ENCODE data around the gene PRKN.
"Not testable (repeated sequence)": the region's sequence is repeated elsewhere in the genome, so short reads cannot be mapped to it uniquely, and the experiment has no call there.

PRKN gene

GRCh38 chr6:161336479-161336878, 1391.1 kb downstream of the PRKN start:
- TF ChIP-seq ZNF19 (tag by site-specific recombination; IDR thresholded peaks at IDR 0.05; ENCODE audit: low read depth) (no peak), SETDB1 (IDR thresholded peaks at IDR 0.05; ENCODE audit: insufficient read length, low read length) (peak; percentile 70), ZBTB26 (tag by site-specific recombination; optimal IDR thresholded peaks at IDR 0.05) (no peak)
- Histone ChIP-seq H3K36me3 (ENCODE audit: control insufficient read depth in 2 of 2, insufficient read depth in 1 of 2, low read length in 2 of 2) (no peaks in the 10 kb centered on the region), H3K4me3 (ENCODE audit: low read depth, low read length) (no peak overlapping the region), H3K27ac (ENCODE audit: extremely low read depth, low read depth, low read length) (no peak overlapping the region), H3K9me3 (ENCODE audit: control insufficient read depth, insufficient read depth, low read depth, low read length) (no peaks in the 10 kb centered on the region), H3K4me1 (ENCODE audit: control insufficient read depth, insufficient read depth, low read length) (no peaks in the 10 kb centered on the region)
- ChIA-PET POLR2A (no interaction called here), CTCF (interaction anchor here (0.8 to 0.9 kb wide), 2 partner anchors 34 to 569 kb away, joined by 3 read pairs; no protein-coding TSS in a partner anchor)

- no peaks in the 10 kb centered on the region for H3K36me3 ChIP-seq (ENCODE audit: control insufficient read depth in 2 of 2, insufficient read depth in 1 of 2, low read length in 2 of 2)
- no peak overlapping the region for H3K4me3 ChIP-seq (ENCODE audit: low read depth, low read length)
- H3K27ac ChIP-seq (ENCODE audit: extremely low read depth, low read depth, low read length): no peak overlapping the region
- ChIA-PET CTCF (interaction anchor here (0.7 kb wide), 1 partner anchor 22 kb away, joined by 3 read pairs; no protein-coding TSS in a partner anchor), POLR2A (no interaction called here)
- TF ChIP-seq ZNF670 (tag by site-specific recombination; IDR thresholded peaks at IDR 0.05; ENCODE audit: low read depth) (no peak), ZBTB8A (tag by site-specific recombination; IDR thresholded peaks at IDR 0.05) (no peak), TRIM28 (IDR thresholded peaks at IDR 0.05; ENCODE audit: borderline replicate concordance, low read length) (no peak), ZNF510 (tag by site-specific recombination; IDR thresholded peaks at IDR 0.05; ENCODE audit: insufficient replicate concordance) (no peak), ZBTB10 (tag by site-specific recombination; IDR thresholded peaks at IDR 0.05) (no peak)
- TF ChIP-seq, protein P1, sequence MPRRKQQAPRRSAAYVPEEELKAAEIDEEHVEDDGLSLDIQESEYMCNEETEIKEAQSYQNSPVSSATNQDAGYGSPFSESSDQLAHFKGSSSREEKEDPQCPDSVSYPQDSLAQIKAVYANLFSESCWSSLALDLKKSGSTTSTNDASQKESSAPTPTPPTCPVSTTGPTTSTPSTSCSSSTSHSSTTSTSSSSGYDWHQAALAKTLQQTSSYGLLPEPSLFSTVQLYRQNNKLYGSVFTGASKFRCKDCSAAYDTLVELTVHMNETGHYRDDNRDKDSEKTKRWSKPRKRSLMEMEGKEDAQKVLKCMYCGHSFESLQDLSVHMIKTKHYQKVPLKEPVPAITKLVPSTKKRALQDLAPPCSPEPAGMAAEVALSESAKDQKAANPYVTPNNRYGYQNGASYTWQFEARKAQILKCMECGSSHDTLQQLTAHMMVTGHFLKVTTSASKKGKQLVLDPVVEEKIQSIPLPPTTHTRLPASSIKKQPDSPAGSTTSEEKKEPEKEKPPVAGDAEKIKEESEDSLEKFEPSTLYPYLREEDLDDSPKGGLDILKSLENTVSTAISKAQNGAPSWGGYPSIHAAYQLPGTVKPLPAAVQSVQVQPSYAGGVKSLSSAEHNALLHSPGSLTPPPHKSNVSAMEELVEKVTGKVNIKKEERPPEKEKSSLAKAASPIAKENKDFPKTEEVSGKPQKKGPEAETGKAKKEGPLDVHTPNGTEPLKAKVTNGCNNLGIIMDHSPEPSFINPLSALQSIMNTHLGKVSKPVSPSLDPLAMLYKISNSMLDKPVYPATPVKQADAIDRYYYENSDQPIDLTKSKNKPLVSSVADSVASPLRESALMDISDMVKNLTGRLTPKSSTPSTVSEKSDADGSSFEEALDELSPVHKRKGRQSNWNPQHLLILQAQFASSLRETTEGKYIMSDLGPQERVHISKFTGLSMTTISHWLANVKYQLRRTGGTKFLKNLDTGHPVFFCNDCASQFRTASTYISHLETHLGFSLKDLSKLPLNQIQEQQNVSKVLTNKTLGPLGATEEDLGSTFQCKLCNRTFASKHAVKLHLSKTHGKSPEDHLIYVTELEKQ (tag by site-specific recombination; IDR thresholded peaks at IDR 0.05; ENCODE audit: borderline replicate concordance): no peak
- H3K4me1 ChIP-seq (ENCODE audit: control insufficient read depth, insufficient read depth, low read length): no peaks in the 10 kb centered on the region
- no peaks in the 10 kb centered on the region for H3K9me3 ChIP-seq (ENCODE audit: control insufficient read depth, insufficient read depth, low read depth, low read length)
Measured at GRCh38 chr6:161333410-161333809, 1394.2 kb downstream of the PRKN start.

DNA sequence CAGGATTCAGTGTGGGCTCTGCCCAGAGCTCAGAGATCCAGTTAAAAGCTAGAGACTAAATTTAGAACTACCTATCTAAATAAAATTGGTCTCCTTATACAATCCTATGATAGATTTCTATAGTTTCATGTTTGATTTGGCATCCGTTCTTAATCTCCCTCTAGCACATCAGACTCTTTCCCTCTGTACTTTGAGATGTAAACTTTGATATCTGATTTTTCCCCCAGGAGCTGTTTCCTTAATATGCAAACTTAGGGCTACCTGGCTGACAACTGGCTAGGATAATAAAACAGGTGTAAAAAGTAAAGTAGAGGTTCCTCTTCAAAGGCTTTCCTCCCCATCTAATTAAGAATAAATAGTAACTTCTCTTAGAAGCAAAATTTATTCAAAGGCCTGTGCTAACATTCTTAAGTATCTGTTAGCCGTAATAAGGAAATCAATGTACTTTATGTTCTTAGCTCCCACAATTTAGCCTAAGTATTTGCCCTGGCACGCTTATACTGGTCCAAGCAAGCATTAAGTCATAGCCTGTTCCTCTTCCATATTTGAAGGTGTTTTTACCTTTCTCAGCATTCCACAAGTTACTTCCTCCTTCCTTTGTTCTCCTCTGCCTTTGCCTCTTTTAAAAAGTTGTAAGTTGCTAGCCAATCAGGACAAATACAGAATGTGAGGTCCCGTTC, 1396.0 kb downstream of the PRKN start:
- H3K27ac ChIP-seq (ENCODE audit: extremely low read depth, low read depth, low read length); H3K4me3 ChIP-seq (ENCODE audit: low read depth, low read length); H3K36me3 ChIP-seq (ENCODE audit: control insufficient read depth in 2 of 2, insufficient read depth in 1 of 2, low read length in 2 of 2); H3K9me3 ChIP-seq (ENCODE audit: control insufficient read depth, insufficient read depth, low read depth, low read length); H3K4me1 ChIP-seq (ENCODE audit: control insufficient read depth, insufficient read depth, low read length); POLR2A ChIA-PET: not testable (repeated sequence)
- CTCF ChIA-PET: interaction anchor here (0.6 kb wide), 1 partner anchor 573 kb away, joined by 6 read pairs; no protein-coding TSS in a partner anchor
